SK-N-SH treated with all-trans-retinoic acid at 6 μM for 48 hours (cell line): ENCODE results near the gene SFT2D1.
A peak's percentile ranks its signal among the peaks of the same experiment; 100 is the strongest.

Source experiments
- ATAC-seq: fragments of 200-7000 bp; cut with Tn5 transposase; 3 replicates; pipeline ENCODE4 v1.9.1; 2020; ENCODE audit warnings: mild to moderate bottlenecking, moderate library complexity
- CREB5 ChIP-seq: fragments of 250-450 bp; sonication (Bioruptor Pico); IDR thresholded peaks from 2 replicates; pipeline ENCODE4 v1.5.1; 2020; ENCODE audit warnings: low read depth, mild to moderate bottlenecking, moderate library complexity
- CSDC2 ChIP-seq: fragments of 250-450 bp; sonication (Bioruptor Pico); IDR thresholded peaks from 2 replicates; pipeline ENCODE4 v1.5.0; 2020; ENCODE audit warnings: mild to moderate bottlenecking, moderate library complexity
- ESRRG ChIP-seq: fragments of 250-450 bp; sonication (Bioruptor Pico); IDR thresholded peaks from 2 replicates; pipeline ENCODE4 v1.6.1; 2021; ENCODE audit warnings: mild to moderate bottlenecking
- GLIS3 ChIP-seq: fragments of 250-450 bp; sonication (Bioruptor Pico); IDR thresholded peaks from 2 replicates; pipeline ENCODE4 v1.5.0; 2020; ENCODE audit warnings: mild to moderate bottlenecking, moderate library complexity
- ISL1 ChIP-seq: fragments of 250-450 bp; sonication (Bioruptor Pico); IDR thresholded peaks from 2 replicates; pipeline ENCODE4 v2.1.2; 2022; ENCODE audit warnings: mild to moderate bottlenecking, moderate library complexity
- PATZ1 ChIP-seq: fragments of 250-450 bp; sonication (Bioruptor Pico); IDR thresholded peaks from 2 replicates; pipeline ENCODE4 v1.8.0; 2020; ENCODE audit warnings: mild to moderate bottlenecking, moderate library complexity, borderline replicate concordance
- PPARA ChIP-seq: fragments of 250-450 bp; sonication (Bioruptor Pico); IDR thresholded peaks from 2 replicates; pipeline ENCODE4 v1.5.0; 2020; ENCODE audit warnings: mild to moderate bottlenecking, borderline replicate concordance
- SNAI2 ChIP-seq: fragments of 250-450 bp; sonication (Bioruptor Pico); IDR thresholded peaks from 2 replicates; pipeline ENCODE4 v1.5.0; 2020; ENCODE audit warnings: mild to moderate bottlenecking, moderate library complexity
- TOX ChIP-seq: fragments of 250-450 bp; sonication (Bioruptor Pico); IDR thresholded peaks from 2 replicates; pipeline ENCODE4 v1.8.0; 2021; ENCODE audit warnings: mild to moderate bottlenecking, moderate library complexity, borderline replicate concordance
- TSHZ2 ChIP-seq: fragments of 250-450 bp; sonication (Bioruptor Pico); IDR thresholded peaks from 2 replicates; pipeline ENCODE4 v1.5.0; 2020; ENCODE audit warnings: mild to moderate bottlenecking, moderate library complexity
- ZC3H10 ChIP-seq: fragments of 250-450 bp; sonication (Bioruptor Pico); IDR thresholded peaks from 2 replicates; pipeline ENCODE4 v1.5.1; 2021; ENCODE audit warnings: mild to moderate bottlenecking, moderate library complexity
- ZFP3 ChIP-seq: fragments of 250-450 bp; sonication (Bioruptor Pico); IDR thresholded peaks from 2 replicates; pipeline ENCODE4 v1.5.0; 2020; ENCODE audit warnings: mild to moderate bottlenecking, moderate library complexity
- ZFP30 ChIP-seq: fragments of 450-650 bp; formaldehyde crosslinking; IDR thresholded peaks from 2 replicates; pipeline ENCODE4 v1.5.0; 2022; ENCODE audit warnings: mild to moderate bottlenecking, moderate library complexity
- ZNF70 ChIP-seq: fragments of 450-650 bp; formaldehyde crosslinking; IDR thresholded peaks from 2 replicates; pipeline ENCODE4 v1.5.0; 2020; ENCODE audit warnings: mild to moderate bottlenecking, moderate library complexity
- ZNF8 ChIP-seq: fragments of 450-650 bp; formaldehyde crosslinking; IDR thresholded peaks from 2 replicates; pipeline ENCODE4 v1.5.0; 2020; ENCODE audit warnings: mild to moderate bottlenecking, moderate library complexity

The SFT2D1 gene

GRCh38 chr6:166325383-166326042 is 16.8 kb downstream of the SFT2D1 start (continued):
- TF ChIP-seq CREB5 (no peak), ZC3H10 (CRISPR knock-in tag) (no peak)

GRCh38 chr6:166323395-166323794 is 18.9 kb downstream of the SFT2D1 start:
- no peak for ATAC-seq
- TF ChIP-seq TSHZ2 (CRISPR knock-in tag) (no peak), ZFP3 (no peak)

- TF ChIP-seq GLIS3 (CRISPR knock-in tag) (0 out of 2 replicates have a peak, but pooled peaks have one; percentile 4), ZNF8 (CRISPR knock-in tag) (no peak), PPARA (no peak), TSHZ2 (CRISPR knock-in tag) (no peak), TOX (CRISPR knock-in tag) (no peak)
- TF ChIP-seq, all 23 proteins: peak for 1
- ATAC-seq = peak; percentile 49
These were observed 23.4 kb downstream of the SFT2D1 start for GRCh38 chr6:166318649-166319600.

- peak; percentile 51 for ATAC-seq
- no peak for TF ChIP-seq ZC3H10 (CRISPR knock-in tag)
- TF ChIP-seq CREB5 = no peak
- TF ChIP-seq ISL1 (CRISPR knock-in tag) = no peak
- TF ChIP-seq ZFP30 (CRISPR knock-in tag) = no peak
- no peak for TF ChIP-seq TSHZ2 (CRISPR knock-in tag)
- no peak for TF ChIP-seq TOX (CRISPR knock-in tag)
- TF ChIP-seq ESRRG = no peak
- no peak for TF ChIP-seq PPARA
- TF ChIP-seq SNAI2 (CRISPR knock-in tag) = no peak
- TF ChIP-seq ZNF70 (CRISPR knock-in tag) = no peak
- no peak for TF ChIP-seq CSDC2 (CRISPR knock-in tag)
- TF ChIP-seq PATZ1 (CRISPR knock-in tag) = no peak
These were observed 24.1 kb downstream of the SFT2D1 start for GRCh38 chr6:166318227-166318626.
